PC-9 (cell line): ENCODE measurements around the gene INTS7. TPM values are rescaled to one million over a fixed set of nuclear protein-coding genes. Genes with fewer than 3 reads are reported as not detected.

Experiments used
- BruUV-seq: library from RNA; stranded (reverse); fragments of 400-500 nt; replicated peaks from 2 replicates; lab custom pipeline; 2021; lab: Mats Ljungman, UMichigan
- CTCF ChIA-PET: fragments of 300-600 bp; sonication (Branson Sonifier 250); formaldehyde crosslinking; loops from one replicate; lab custom pipeline; 2022; ENCODE audit warnings: antibody characterized with exemption; lab: Charles Lee
- POLR2A ChIA-PET: fragments of 300-600 bp; sonication (Branson Sonifier 250); formaldehyde crosslinking; loops from one replicate; lab custom pipeline; 2022; ENCODE audit warnings: antibody characterized with exemption; ENCODE audit not compliant: unreplicated experiment; lab: Charles Lee
- DNase-seq, 2 experiments: peaks; one replicate each; pipeline versions ENCODE4 v3.0.0 to v3.0.0-alpha.2; 2015 to 2022; ENCODE audit warnings: mixed read lengths in 1 of 2
- H2AFZ ChIP-seq: fragments of 200-600 bp; sonication (generic); 2 replicates; pipeline ENCODE4 v1.8.1; 2017; ENCODE audit warnings: antibody characterized with exemption
- H3F3A ChIP-seq: fragments of 200-600 bp; sonication (generic); 2 replicates; pipeline ENCODE4 v1.8.1; 2017; ENCODE audit warnings: antibody characterized with exemption, mild to moderate bottlenecking, low read depth; ENCODE audit not compliant: insufficient read depth
- H3K27ac ChIP-seq: fragments of 200-600 bp; sonication (generic); 2 replicates; pipeline ENCODE4 v1.6.1; 2016; ENCODE audit warnings: mixed run types
- H3K27me3 ChIP-seq: fragments of 200-600 bp; sonication (generic); 2 replicates; pipeline ENCODE4 v1.6.1; 2016; ENCODE audit warnings: low read depth, mixed run types; ENCODE audit not compliant: insufficient read depth
- H3K36me3 ChIP-seq: fragments of 200-600 bp; sonication (generic); 2 replicates; pipeline ENCODE4 v1.6.1; 2016; ENCODE audit warnings: low read depth, mixed run types
- H3K4me1 ChIP-seq: fragments of 200-600 bp; sonication (generic); replicated peaks from 2 replicates; pipeline ENCODE4 v1.6.1; 2016; ENCODE audit warnings: mixed run types; ENCODE audit not compliant: insufficient read depth
- H3K4me2 ChIP-seq: fragments of 200-600 bp; sonication (generic); 2 replicates; pipeline ENCODE4 v1.6.1; 2017; ENCODE audit warnings: mixed run types
- H3K4me3 ChIP-seq: fragments of 200-600 bp; sonication (generic); 2 replicates; pipeline ENCODE4 v1.6.1; 2016; ENCODE audit warnings: mixed run types
- H3K79me2 ChIP-seq: fragments of 200-600 bp; sonication (generic); 2 replicates; pipeline ENCODE4 v1.6.1; 2017; ENCODE audit warnings: low read depth, mixed run types
- H3K9me2 ChIP-seq: fragments of 200-600 bp; sonication (generic); 2 replicates; pipeline ENCODE4 v1.8.1; 2017; ENCODE audit warnings: mild to moderate bottlenecking; ENCODE audit not compliant: insufficient read depth
- H3K9me3 ChIP-seq: fragments of 200-600 bp; sonication (generic); 2 replicates; pipeline ENCODE4 v1.8.1; 2016; ENCODE audit warnings: low read depth; ENCODE audit not compliant: insufficient read depth
- H4K20me1 ChIP-seq: fragments of 200-600 bp; sonication (generic); 2 replicates; pipeline ENCODE4 v1.8.1; 2017; ENCODE audit not compliant: insufficient read depth
- CTCF ChIP-seq: fragments of 200-600 bp; sonication (generic); conservative IDR thresholded peaks from 2 replicates; pipeline ENCODE4 v1.6.1; 2017; ENCODE audit warnings: mixed run types, antibody characterized with exemption, mild to moderate bottlenecking, moderate library complexity
- EZH2 ChIP-seq: fragments of 200-600 bp; sonication (generic); IDR thresholded peaks from 2 replicates; pipeline ENCODE4 v1.8.0; 2017; ENCODE audit warnings: antibody characterized with exemption, low read depth
- intact Hi-C: fragments of 100-400 bp; cut with micrococcal nuclease; formaldehyde crosslinking; loops from one replicate; pipeline ENCODE4 v1.10.0; 2022; ENCODE audit not compliant: unreplicated experiment
- total RNA-seq: library from RNA; stranded (reverse); gene quantifications from 2 replicates; pipeline ENCODE4 v1.2.3, GENCODE V29; 2021

Gene INTS7
- total RNA-seq, 1 experiment from 2014 or later = 24.7 TPM

GRCh38 chr1:211952299-211952698, 83.1 kb downstream of the INTS7 start:
- Histone ChIP-seq H3K36me3 (no peaks in the 10 kb centered on the region), H3K27me3 (no peaks in the 10 kb centered on the region), H3K4me3 (no peak overlapping the region), H3K4me2 (peak overlapping the region; percentile 53), H3K4me1 (peaks cover 16% of the 10 kb centered on the region), H3K9me3 (peaks cover 9% of the 10 kb centered on the region), H2AFZ (no peak overlapping the region), H4K20me1 (no peaks in the 10 kb centered on the region), H3K79me2 (no peaks in the 10 kb centered on the region), H3K9me2 (no peaks in the 10 kb centered on the region), H3K27ac (peak overlapping the region; percentile 86), H3F3A (peaks cover 21% of the 10 kb centered on the region; the same call in 1 of the 2 replicates)
- BruUV-seq = no TSS peak
- ChIA-PET POLR2A (interaction anchor here (0.7 kb wide), 1 partner anchor 811 kb away, joined by 3 read pairs; no protein-coding TSS in a partner anchor), CTCF (interaction anchor here (0.6 to 1.1 kb wide), 3 partner anchors 83 to 483 kb away, joined by 3 to 6 read pairs (median 4); partner anchors contain the start of genes DTL and INTS7)
- DNase-seq = no peak
- no peak for TF ChIP-seq CTCF
- TF ChIP-seq EZH2 = no peak
- intact Hi-C loops = loop anchor here (5.0 kb wide), 1 partner anchor 120 kb away; the partner anchor contains the start of gene LPGAT1

GRCh38 chr1:211951856-211952255, 83.5 kb downstream of the INTS7 start:
- Histone ChIP-seq H3K27me3 (no peaks in the 10 kb centered on the region), H3K4me3 (no peak overlapping the region), H4K20me1 (no peaks in the 10 kb centered on the region), H3F3A (peaks cover 21% of the 10 kb centered on the region; the same call in 1 of the 2 replicates), H3K36me3 (no peaks in the 10 kb centered on the region), H3K4me1 (peaks cover 16% of the 10 kb centered on the region), H2AFZ (no peak overlapping the region; the same call in 1 of the 2 replicates), H3K9me3 (peaks cover 9% of the 10 kb centered on the region), H3K27ac (peak overlapping the region; percentile 86), H3K4me2 (peak overlapping the region; percentile 53), H3K9me2 (no peaks in the 10 kb centered on the region), H3K79me2 (no peaks in the 10 kb centered on the region)
- CTCF ChIA-PET = interaction anchor here (0.6 to 1.1 kb wide), 3 partner anchors 84 to 482 kb away, joined by 3 to 6 read pairs (median 4); partner anchors contain the start of genes DTL and INTS7
- DNase-seq = peak; percentile 42 to 81
- POLR2A ChIA-PET = no interaction called here
- intact Hi-C loops = loop anchor here (5.0 kb wide), 1 partner anchor 120 kb away; the partner anchor contains the start of gene LPGAT1
- TF ChIP-seq CTCF (no peak), EZH2 (no peak)
- no TSS peak for BruUV-seq

GRCh38 chr1:211948377-211948776, 87.0 kb downstream of the INTS7 start:
- Histone ChIP-seq H3K27ac (no peak overlapping the region), H2AFZ (no peak overlapping the region), H3K79me2 (no peaks in the 10 kb centered on the region), H3K27me3 (no peaks in the 10 kb centered on the region), H3K9me3 (no peaks in the 10 kb centered on the region), H3K4me3 (no peak overlapping the region), H3K36me3 (no peaks in the 10 kb centered on the region), H3K4me1 (peaks cover 16% of the 10 kb centered on the region), H3K9me2 (no peaks in the 10 kb centered on the region), H3F3A (peaks cover 18% of the 10 kb centered on the region; the same call in 1 of the 2 replicates), H3K4me2 (no peak overlapping the region), H4K20me1 (no peaks in the 10 kb centered on the region)
- no TSS peak for BruUV-seq
- CTCF ChIA-PET = no interaction called here
- TF ChIP-seq CTCF = no peak
- intact Hi-C loops = no loop called here
- POLR2A ChIA-PET = no interaction called here
- no peak for DNase-seq
